GM13977 (cell line): Measurements from ENCODE around the gene AEBP2.
"Not testable (repeated sequence)": the region's sequence is repeated elsewhere in the genome, so short reads cannot be mapped to it uniquely, and the experiment has no call there.

Source experiments
- DNase-seq: peaks from one replicate; pipeline ENCODE4 v3.0.0; 2012; ENCODE audit warnings: low spot score
- CTCF ChIP-seq: IDR thresholded peaks from 2 replicates; pipeline ENCODE4 v1.5.1; 2012; ENCODE audit warnings: mild to moderate bottlenecking, control low read depth; ENCODE audit not compliant: insufficient read depth; ENCODE audit errors: extremely low read depth, missing control alignments
- in situ Hi-C: fragments of 300-500 bp; cut with MboI; formaldehyde crosslinking; loops from one replicate; pipeline ENCODE4 v1.12.0; 2022; ENCODE audit warnings: low sequenced_read_pairs, low pct_unique_long_range_greater_than_20kb, mixed read lengths, inconsistent platforms; ENCODE audit not compliant: unreplicated experiment

AEBP2 gene

GRCh38 chr12:19423166-19423930 is 15.9 kb upstream of the AEBP2 start:
- no peak for DNase-seq
- in situ Hi-C loops: no loop called here
- TF ChIP-seq CTCF: no peak

- TF ChIP-seq CTCF: no peak
- DNase-seq: no peak
- in situ Hi-C loops: no loop called here
Measured at GRCh38 chr12:19428246-19428645, 11.0 kb upstream of the AEBP2 start.

- DNase-seq, in situ Hi-C loops: not testable (repeated sequence)
Measured at GRCh38 chr12:19429491-19429890, 9.8 kb upstream of the AEBP2 start.

- in situ Hi-C loops: no loop called here
- TF ChIP-seq CTCF: no peak
- no peak for DNase-seq
Measured at GRCh38 chr12:19430988-19431387, 8.3 kb upstream of the AEBP2 start.

- in situ Hi-C loops: no loop called here
- TF ChIP-seq CTCF: no peak
- peak; percentile 45 for DNase-seq
Measured at GRCh38 chr12:19431407-19432308, 7.6 kb upstream of the AEBP2 start.

- no peak for DNase-seq
- in situ Hi-C loops: no loop called here
- TF ChIP-seq CTCF: no peak
Measured at GRCh38 chr12:19432309-19433170, 6.8 kb upstream of the AEBP2 start.
